A673 (cell line): ENCODE measurements around the gene RPS26.
"Not testable (repeated sequence)": the region's sequence is repeated elsewhere in the genome, so short reads cannot be mapped to it uniquely, and the experiment has no call there.

Experiments
- EZH2 ChIP-seq: fragments of 200-600 bp; sonication (generic); IDR thresholded peaks from 2 replicates; pipeline ENCODE4 v1.6.1; 2017; ENCODE audit warnings: borderline replicate concordance, low read depth, mild to moderate bottlenecking, mixed read lengths, antibody characterized with exemption, low read length; ENCODE audit not compliant: poor library complexity, severe bottlenecking
- TF ChIP-seq, protein P1 (sequence below): fragments of 300-800, 200-600 bp; sonication (generic); conservative IDR thresholded peaks from 2 replicates; pipeline ENCODE4 v1.5.1; 2017; ENCODE audit warnings: low read depth, mild to moderate bottlenecking, antibody characterized with exemption, low read length, moderate library complexity, mixed read lengths

DNA sequence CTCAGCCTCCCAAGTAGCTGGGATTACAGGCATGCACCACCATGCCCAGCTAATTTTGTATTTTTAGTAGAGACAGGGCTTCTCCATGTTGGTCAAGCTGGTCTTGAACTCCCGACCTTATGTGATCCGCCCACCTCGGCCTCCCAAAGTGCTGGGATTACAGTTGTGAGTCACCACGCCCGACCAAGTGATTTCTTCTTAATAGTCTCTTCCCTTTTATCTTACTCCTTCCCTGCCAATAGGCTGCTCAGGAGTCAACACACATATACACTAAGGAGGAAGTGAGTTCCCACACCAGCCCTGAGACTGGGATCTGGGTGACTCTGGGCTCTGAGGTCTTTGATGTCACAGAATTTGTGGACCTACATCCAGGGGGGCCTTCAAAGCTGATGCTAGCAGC is 38.3 kb upstream of the RPS26 start:
- TF ChIP-seq EZH2, result not testable (repeated sequence)
- TF ChIP-seq, protein P1, sequence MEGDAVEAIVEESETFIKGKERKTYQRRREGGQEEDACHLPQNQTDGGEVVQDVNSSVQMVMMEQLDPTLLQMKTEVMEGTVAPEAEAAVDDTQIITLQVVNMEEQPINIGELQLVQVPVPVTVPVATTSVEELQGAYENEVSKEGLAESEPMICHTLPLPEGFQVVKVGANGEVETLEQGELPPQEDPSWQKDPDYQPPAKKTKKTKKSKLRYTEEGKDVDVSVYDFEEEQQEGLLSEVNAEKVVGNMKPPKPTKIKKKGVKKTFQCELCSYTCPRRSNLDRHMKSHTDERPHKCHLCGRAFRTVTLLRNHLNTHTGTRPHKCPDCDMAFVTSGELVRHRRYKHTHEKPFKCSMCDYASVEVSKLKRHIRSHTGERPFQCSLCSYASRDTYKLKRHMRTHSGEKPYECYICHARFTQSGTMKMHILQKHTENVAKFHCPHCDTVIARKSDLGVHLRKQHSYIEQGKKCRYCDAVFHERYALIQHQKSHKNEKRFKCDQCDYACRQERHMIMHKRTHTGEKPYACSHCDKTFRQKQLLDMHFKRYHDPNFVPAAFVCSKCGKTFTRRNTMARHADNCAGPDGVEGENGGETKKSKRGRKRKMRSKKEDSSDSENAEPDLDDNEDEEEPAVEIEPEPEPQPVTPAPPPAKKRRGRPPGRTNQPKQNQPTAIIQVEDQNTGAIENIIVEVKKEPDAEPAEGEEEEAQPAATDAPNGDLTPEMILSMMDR, result not testable (repeated sequence)
